ENCODE results near the gene C12orf57.

Gene C12orf57

DNA sequence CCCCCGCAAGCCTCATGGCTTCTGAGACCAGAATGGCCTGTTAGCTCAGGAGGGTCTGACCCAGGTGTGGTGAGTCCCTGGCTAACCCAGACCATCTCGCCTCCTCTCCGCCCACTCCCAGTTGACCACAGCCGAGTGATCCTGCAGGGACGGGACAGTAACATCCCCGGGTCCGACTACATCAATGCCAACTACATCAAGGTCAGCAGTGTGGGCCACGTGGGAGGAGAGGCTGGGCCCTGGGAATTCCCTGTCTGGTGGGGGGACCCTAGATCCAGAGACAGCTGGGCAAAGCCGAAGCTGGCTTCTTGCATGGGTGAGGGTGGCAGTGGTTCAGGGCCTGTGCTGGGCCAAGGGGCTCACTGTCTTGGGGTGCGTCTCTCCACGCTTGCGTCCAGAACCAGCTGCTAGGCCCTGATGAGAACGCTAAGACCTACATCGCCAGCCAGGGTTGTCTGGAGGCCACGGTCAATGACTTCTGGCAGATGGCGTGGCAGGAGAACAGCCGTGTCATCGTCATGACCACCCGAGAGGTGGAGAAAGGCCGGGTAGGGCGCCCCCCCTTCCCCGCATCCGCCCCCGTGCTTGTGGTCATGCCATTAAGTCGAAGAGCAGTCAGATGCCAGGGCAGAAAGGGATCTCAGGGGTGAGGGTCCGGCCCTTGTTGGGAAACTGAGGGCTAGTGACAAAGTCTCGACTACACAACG, 12.4 kb downstream of the C12orf57 start:
- TF ChIP-seq, protein P1, sequence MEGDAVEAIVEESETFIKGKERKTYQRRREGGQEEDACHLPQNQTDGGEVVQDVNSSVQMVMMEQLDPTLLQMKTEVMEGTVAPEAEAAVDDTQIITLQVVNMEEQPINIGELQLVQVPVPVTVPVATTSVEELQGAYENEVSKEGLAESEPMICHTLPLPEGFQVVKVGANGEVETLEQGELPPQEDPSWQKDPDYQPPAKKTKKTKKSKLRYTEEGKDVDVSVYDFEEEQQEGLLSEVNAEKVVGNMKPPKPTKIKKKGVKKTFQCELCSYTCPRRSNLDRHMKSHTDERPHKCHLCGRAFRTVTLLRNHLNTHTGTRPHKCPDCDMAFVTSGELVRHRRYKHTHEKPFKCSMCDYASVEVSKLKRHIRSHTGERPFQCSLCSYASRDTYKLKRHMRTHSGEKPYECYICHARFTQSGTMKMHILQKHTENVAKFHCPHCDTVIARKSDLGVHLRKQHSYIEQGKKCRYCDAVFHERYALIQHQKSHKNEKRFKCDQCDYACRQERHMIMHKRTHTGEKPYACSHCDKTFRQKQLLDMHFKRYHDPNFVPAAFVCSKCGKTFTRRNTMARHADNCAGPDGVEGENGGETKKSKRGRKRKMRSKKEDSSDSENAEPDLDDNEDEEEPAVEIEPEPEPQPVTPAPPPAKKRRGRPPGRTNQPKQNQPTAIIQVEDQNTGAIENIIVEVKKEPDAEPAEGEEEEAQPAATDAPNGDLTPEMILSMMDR (IDR thresholded peaks at IDR 0.05): no peak
- TF ChIP-seq ZFX (IDR thresholded peaks at IDR 0.05; ENCODE audit: borderline replicate concordance): no peak
- no peak overlapping the region for H3K27ac ChIP-seq

DNA sequence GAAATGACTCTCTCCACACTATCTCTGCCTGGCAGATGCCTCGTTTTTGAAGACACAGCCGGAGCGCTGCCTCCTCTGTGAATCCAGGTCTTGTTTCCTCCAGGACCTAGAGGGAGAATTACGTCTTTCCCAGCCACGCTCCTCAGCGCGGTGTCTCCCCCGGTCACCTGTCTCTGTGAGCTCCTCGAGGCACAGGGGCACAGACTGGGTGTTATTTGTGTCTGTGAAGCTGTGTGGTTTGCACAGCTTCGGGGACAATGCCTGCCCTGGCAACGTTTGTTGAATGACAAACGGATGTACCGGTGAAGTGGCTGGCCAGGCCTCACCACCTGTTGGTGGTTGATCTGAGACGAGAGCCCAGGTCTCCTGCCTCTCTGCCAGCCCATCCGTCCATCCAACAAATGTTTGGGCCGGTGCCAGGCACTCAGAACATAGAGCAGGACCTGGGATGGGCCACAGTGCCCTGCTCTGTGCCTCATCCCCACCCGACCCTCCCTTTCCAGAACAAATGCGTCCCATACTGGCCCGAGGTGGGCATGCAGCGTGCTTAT, 13.4 kb downstream of the C12orf57 start:
- no peak for TF ChIP-seq ZFX (IDR thresholded peaks at IDR 0.05; ENCODE audit: borderline replicate concordance)
- TF ChIP-seq, protein P1 (IDR thresholded peaks at IDR 0.05): no peak
- H3K27ac ChIP-seq: no peak overlapping the region

DNA sequence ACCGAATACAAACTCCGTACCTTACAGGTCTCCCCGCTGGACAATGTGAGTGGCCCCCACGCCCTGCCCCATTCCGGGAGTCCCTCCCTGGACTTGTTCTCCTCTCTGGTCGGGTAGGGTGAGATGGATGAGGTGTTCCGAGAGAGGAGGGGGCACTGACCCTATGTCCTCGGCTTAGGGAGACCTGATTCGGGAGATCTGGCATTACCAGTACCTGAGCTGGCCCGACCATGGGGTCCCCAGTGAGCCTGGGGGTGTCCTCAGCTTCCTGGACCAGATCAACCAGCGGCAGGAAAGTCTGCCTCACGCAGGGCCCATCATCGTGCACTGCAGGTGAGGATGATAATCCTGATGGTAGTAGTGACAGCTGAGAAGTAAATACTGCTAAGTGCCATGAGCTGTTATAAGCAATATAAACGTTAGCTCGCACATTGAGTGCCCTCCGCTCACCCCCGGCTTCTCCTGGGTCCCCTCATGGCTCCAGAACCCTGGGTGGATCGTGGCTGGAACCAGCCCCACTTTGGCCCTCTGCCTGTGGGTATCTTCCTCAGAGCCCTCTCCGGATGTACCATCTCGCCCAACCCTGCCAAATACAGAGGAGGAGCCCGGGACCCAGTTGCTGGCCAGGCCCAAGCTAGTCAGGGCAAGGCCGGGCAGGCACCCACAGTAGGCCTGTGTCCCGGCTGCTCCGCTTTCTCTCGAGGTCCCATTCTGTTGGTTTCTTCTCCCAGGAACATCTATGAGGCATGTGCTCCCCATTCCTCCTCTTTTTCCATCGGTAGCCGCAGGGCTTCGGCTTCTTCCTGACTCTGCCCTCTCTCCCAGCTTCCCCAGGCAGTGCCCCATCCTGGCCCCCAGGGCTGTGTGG, 14.2 kb downstream of the C12orf57 start:
- no peak overlapping the region for H3K27ac ChIP-seq
- TF ChIP-seq, protein P1 (IDR thresholded peaks at IDR 0.05): no peak
- no peak for TF ChIP-seq ZFX (IDR thresholded peaks at IDR 0.05; ENCODE audit: borderline replicate concordance)

DNA sequence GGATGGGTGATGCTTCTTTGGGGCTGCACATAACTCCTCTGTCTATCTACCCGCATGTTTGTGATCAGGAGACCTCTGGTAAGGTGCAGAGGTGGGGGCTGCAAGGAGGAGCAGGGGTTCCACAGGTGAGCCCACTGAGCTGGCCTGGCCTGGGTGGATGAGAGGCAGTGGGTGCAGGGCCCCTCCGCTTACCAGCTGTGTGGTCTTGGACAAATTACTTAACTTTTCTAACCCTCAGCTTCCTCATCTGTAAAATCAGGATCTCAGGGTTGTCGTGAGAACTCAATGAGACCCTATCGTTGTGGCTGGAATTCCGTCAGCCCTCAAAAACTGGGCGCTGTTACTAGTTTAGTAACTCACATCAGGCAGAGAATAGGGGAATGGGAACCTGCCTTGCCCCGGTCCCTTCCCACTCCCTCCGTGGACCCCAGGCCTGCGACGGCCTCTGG, 14.8 kb downstream of the C12orf57 start:
- no peak overlapping the region for H3K27ac ChIP-seq
- TF ChIP-seq, protein P1 (IDR thresholded peaks at IDR 0.05): no peak
- no peak for TF ChIP-seq ZFX (IDR thresholded peaks at IDR 0.05; ENCODE audit: borderline replicate concordance)

GRCh38 chr12:6959058-6959804, 15.4 kb downstream of the C12orf57 start:
- no peak overlapping the region for H3K27ac ChIP-seq
- no peak for TF ChIP-seq ZFX (IDR thresholded peaks at IDR 0.05; ENCODE audit: borderline replicate concordance)
- TF ChIP-seq, protein P1 (IDR thresholded peaks at IDR 0.05): no peak

DNA sequence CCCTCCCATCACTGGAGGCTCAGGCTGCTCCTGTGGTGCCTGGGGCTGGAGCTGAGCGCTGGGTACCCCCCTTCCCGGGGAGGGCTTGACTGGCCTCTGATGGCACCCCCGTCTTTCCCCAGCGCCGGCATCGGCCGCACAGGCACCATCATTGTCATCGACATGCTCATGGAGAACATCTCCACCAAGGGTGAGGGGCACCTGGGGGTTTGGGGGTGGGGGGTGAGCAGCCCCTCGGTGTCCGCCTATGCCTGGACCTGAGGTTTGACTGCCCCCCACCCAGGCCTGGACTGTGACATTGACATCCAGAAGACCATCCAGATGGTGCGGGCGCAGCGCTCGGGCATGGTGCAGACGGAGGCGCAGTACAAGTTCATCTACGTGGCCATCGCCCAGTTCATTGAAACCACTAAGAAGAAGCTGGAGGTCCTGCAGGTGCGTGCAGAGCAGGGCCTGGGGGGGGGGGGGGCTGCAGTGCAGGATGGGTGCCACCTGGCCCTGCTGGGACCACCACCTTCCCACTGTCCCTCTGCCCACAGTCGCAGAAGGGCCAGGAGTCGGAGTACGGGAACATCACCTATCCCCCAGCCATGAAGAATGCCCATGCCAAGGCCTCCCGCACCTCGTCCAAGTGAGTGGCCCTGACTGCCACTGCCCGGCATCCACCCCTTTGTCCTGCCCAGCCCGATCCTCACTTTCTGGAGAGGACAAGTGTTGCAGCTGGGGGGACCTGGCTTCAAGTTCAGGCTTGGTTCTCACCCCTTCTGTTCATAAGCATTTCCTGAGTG, 16.2 kb downstream of the C12orf57 start:
- TF ChIP-seq, protein P1 (IDR thresholded peaks at IDR 0.05): no peak
- no peak for TF ChIP-seq ZFX (IDR thresholded peaks at IDR 0.05; ENCODE audit: borderline replicate concordance)
- H3K27ac ChIP-seq: peak overlapping the region; percentile 100
